ENCODE results near the gene ENPP3.

ENPP3 gene

DNA sequence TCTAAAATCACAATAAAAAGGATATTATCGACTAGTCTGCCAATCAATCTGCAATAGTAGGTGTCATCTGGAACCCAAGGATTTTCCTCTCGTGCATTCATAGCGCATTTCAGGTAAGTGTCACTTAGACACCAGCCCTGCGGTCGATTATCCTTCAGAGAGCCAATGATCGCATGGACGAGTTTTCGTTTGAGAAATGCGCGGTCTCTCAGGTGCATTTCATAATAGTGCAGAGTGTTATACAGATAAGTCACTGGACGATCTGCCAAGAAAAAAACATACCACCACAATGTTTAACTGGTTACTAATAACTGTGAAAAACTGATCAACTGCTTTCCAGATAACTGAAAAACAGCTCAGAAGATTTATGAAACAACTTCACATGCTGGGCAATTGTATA is 43.0 kb upstream of the ENPP3 start:
- no peak for TF ChIP-seq POLR2AphosphoS5 (IDR thresholded peaks at IDR 0.05; ENCODE audit: low read depth, low read length)

DNA sequence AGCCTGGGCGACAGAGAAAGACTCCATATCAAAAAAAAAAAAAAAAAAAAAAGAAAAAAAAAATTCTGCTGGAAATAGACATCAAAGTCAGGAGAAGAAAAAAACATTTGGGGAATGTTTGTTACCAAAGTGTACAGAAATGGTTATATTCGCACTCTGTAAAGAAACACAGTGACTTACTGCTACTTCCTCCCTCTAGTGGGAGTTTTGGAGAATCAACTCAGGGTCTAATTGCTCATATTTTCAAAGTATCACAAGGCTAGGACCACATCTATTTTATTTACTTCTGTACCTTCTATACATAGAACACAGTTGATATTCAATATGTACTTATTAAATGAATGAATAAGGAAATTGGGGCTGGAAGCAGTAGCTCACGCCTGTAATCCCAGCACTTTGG is 39.7 kb upstream of the ENPP3 start:
- no peak for TF ChIP-seq SIN3A (IDR thresholded peaks at IDR 0.05; ENCODE audit: borderline replicate concordance, insufficient read depth, low read length)
- TF ChIP-seq FOXP2 (optimal IDR thresholded peaks at IDR 0.05; ENCODE audit: borderline replicate concordance, extremely low read depth, extremely low read length, insufficient read depth), result no peak
- TF ChIP-seq TAF1 (IDR thresholded peaks at IDR 0.05; ENCODE audit: borderline replicate concordance, insufficient read depth, low read length), result no peak
- TF ChIP-seq, protein P1, sequence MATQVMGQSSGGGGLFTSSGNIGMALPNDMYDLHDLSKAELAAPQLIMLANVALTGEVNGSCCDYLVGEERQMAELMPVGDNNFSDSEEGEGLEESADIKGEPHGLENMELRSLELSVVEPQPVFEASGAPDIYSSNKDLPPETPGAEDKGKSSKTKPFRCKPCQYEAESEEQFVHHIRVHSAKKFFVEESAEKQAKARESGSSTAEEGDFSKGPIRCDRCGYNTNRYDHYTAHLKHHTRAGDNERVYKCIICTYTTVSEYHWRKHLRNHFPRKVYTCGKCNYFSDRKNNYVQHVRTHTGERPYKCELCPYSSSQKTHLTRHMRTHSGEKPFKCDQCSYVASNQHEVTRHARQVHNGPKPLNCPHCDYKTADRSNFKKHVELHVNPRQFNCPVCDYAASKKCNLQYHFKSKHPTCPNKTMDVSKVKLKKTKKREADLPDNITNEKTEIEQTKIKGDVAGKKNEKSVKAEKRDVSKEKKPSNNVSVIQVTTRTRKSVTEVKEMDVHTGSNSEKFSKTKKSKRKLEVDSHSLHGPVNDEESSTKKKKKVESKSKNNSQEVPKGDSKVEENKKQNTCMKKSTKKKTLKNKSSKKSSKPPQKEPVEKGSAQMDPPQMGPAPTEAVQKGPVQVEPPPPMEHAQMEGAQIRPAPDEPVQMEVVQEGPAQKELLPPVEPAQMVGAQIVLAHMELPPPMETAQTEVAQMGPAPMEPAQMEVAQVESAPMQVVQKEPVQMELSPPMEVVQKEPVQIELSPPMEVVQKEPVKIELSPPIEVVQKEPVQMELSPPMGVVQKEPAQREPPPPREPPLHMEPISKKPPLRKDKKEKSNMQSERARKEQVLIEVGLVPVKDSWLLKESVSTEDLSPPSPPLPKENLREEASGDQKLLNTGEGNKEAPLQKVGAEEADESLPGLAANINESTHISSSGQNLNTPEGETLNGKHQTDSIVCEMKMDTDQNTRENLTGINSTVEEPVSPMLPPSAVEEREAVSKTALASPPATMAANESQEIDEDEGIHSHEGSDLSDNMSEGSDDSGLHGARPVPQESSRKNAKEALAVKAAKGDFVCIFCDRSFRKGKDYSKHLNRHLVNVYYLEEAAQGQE (IDR thresholded peaks at IDR 0.05; ENCODE audit: insufficient read depth in 1 of 2, low read depth in 2 of 2, low read length in 2 of 2), result no peak
- no peak for TF ChIP-seq POLR2AphosphoS5 (IDR thresholded peaks at IDR 0.05; ENCODE audit: low read depth, low read length)

DNA sequence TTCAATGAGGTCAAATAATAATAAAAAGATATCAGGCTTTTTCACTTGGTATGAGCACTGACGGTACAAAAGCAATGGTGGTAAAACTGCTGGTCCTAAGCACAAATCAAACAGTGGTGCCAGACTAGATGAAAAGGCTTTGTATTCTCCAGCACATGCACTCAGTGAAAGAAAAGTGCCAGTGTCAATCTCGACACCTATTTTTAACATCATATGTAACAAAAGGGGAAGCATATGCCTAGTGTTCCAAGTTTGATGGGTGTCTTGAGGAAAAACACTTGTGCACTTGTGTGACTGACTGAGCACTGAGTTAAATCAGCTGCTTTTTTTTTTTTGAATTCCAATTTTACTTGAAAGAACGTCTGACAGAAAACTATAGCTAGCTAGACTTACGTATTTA is 36.4 kb upstream of the ENPP3 start:
- TF ChIP-seq SIN3A (IDR thresholded peaks at IDR 0.05; ENCODE audit: borderline replicate concordance, insufficient read depth, low read length) (no peak), POLR2AphosphoS5 (IDR thresholded peaks at IDR 0.05; ENCODE audit: low read depth, low read length) (no peak), FOXP2 (optimal IDR thresholded peaks at IDR 0.05; ENCODE audit: borderline replicate concordance, extremely low read depth, extremely low read length, insufficient read depth) (no peak), TAF1 (IDR thresholded peaks at IDR 0.05; ENCODE audit: borderline replicate concordance, insufficient read depth, low read length) (no peak)
- TF ChIP-seq, protein P1 (IDR thresholded peaks at IDR 0.05; ENCODE audit: insufficient read depth in 1 of 2, low read depth in 2 of 2, low read length in 2 of 2), result no peak

DNA sequence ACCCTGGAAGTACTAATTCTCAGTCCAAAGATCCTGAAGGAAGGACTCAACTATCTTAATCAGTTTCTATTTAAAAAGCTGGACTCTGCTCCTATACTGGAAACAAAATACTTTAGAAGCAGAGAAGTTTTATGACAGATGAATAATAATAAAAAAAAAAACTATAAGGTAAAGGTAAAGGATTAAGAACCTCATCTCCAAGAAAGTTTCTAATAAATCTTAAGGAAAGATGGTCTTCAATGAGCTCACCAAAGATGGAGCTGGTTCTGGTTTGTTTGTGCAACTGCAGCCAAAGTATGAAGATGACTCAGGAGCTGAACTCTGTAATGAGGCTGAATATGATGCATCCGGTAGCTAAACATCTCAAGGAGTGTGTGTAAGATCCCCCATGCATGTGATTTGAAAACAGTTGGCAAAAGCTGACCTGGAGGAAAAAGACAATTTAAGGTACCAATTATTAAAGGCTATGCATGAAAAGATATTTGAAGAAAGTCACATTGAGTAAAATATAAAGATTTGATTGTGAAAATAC is 34.3 kb upstream of the ENPP3 start:
- no peak for TF ChIP-seq TAF1 (IDR thresholded peaks at IDR 0.05; ENCODE audit: borderline replicate concordance, insufficient read depth, low read length)
- TF ChIP-seq POLR2AphosphoS5 (IDR thresholded peaks at IDR 0.05; ENCODE audit: low read depth, low read length), result no peak
- no peak for TF ChIP-seq SIN3A (IDR thresholded peaks at IDR 0.05; ENCODE audit: borderline replicate concordance, insufficient read depth, low read length)
- TF ChIP-seq FOXP2 (optimal IDR thresholded peaks at IDR 0.05; ENCODE audit: borderline replicate concordance, extremely low read depth, extremely low read length, insufficient read depth), result no peak
- TF ChIP-seq, protein P1 (IDR thresholded peaks at IDR 0.05; ENCODE audit: insufficient read depth in 1 of 2, low read depth in 2 of 2, low read length in 2 of 2), result no peak

DNA sequence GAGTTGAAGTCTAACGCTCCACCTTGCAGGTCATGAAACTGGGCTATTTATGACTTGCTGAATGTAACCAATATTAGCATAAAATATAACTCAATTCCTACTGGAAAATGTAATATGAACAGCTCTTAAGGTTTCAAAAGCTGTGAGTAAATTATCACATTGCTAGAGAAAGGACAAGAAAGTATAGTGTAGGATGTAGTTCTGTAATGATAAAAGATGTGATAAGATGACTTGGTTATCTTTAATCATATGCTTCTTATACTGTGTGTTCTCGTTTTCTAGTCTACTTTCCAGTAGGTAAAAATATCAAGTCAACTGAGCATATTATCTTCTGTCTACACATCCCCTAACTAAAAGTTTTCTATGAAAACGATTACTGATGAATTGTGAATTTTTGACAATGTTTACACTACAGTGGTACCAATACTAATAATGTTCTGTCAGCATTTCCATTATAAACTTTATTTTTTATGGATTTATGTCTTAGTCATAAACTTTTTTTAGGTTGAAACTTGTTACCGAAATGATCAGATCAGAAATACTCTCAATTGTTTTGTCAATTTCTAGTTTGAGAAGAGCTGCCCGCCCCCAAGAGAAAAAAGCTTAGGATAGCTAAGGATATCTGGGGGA is 23.7 kb upstream of the ENPP3 start:
- TF ChIP-seq, protein P1 (IDR thresholded peaks at IDR 0.05; ENCODE audit: insufficient read depth in 1 of 2, low read depth in 2 of 2, low read length in 2 of 2), result no peak
- TF ChIP-seq FOXP2 (optimal IDR thresholded peaks at IDR 0.05; ENCODE audit: borderline replicate concordance, extremely low read depth, extremely low read length, insufficient read depth), result no peak
- no peak for TF ChIP-seq TAF1 (IDR thresholded peaks at IDR 0.05; ENCODE audit: borderline replicate concordance, insufficient read depth, low read length)
- no peak for TF ChIP-seq SIN3A (IDR thresholded peaks at IDR 0.05; ENCODE audit: borderline replicate concordance, insufficient read depth, low read length)
